Uterus (tissue), 2 donors: ENCODE data around the gene SCYGR3.

Source experiments
- POLR2A ChIP-seq, 2 donors: fragments of 450-650 bp; IDR thresholded peaks; one replicate each; pipeline ENCODE4 v1.6.1; 2016; ENCODE audit warnings: antibody characterized with exemption in 2 of 2, mild to moderate bottlenecking in 1 of 2, moderate library complexity in 1 of 2
- TF ChIP-seq, protein P1 (sequence below), 4 experiments: fragments of 200-600 bp in 2 of 4; fragments of 450-650 bp in 2 of 4; sonication (generic) in 2 of 4; IDR thresholded peaks; one replicate each; pipeline ENCODE4 v1.5.1; 2016 to 2019; ENCODE audit warnings: antibody characterized with exemption in 4 of 4, mild to moderate bottlenecking in 2 of 4, moderate library complexity in 1 of 4

DNA sequence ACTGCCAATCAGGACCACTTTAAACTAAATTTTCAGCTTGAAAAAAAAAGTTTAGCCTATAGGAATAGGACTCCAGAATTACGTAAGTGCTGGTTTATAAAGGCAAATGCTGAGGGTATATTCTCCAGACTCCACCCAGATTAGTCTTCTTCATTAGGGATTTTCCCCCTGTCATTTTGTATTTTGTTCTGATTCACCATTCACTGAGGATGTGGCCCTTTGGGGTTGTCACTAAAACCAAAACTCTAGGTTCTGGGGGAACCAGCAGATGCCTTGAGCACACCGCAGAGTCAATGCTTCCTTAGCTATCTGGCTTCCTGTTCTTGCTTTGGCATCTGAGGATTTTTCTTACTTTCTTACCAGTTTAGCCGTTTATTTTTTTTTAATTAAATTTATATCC is 13.1 kb upstream of the SCYGR3 start:
- TF ChIP-seq, protein P1, sequence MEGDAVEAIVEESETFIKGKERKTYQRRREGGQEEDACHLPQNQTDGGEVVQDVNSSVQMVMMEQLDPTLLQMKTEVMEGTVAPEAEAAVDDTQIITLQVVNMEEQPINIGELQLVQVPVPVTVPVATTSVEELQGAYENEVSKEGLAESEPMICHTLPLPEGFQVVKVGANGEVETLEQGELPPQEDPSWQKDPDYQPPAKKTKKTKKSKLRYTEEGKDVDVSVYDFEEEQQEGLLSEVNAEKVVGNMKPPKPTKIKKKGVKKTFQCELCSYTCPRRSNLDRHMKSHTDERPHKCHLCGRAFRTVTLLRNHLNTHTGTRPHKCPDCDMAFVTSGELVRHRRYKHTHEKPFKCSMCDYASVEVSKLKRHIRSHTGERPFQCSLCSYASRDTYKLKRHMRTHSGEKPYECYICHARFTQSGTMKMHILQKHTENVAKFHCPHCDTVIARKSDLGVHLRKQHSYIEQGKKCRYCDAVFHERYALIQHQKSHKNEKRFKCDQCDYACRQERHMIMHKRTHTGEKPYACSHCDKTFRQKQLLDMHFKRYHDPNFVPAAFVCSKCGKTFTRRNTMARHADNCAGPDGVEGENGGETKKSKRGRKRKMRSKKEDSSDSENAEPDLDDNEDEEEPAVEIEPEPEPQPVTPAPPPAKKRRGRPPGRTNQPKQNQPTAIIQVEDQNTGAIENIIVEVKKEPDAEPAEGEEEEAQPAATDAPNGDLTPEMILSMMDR (IDR thresholded peaks at IDR 0.05) = no peak
- no peak for TF ChIP-seq POLR2A (IDR thresholded peaks at IDR 0.05)
